ENCODE data around the gene COL5A3. TPM values are rescaled to one million over a fixed set of nuclear protein-coding genes. Genes with fewer than 3 reads are reported as not detected.

The COL5A3 gene
- total RNA-seq, 2 experiments from 2014 or later = 4.4 to 5.2 TPM

GRCh38 chr19:9911524-9912185, 98.6 kb downstream of the COL5A3 start:
- TF ChIP-seq CTCF (IDR thresholded peaks at IDR 0.05) = no peak
- DNase-seq (no peak), ATAC-seq (ENCODE audit: poor library complexity) (no peak)
- intact Hi-C loops (cut with DNase I, micrococcal nuclease) = loop anchor here (5.0 to 10.0 kb wide), 2 partner anchors 707 to 769 kb away; partner anchors contain the start of gene ZNF317 (in 2 of the 2)
- Mint-ChIP-seq H3K27me3 (peaks cover 22% of the 10 kb centered on the region), H3K4me1 (ENCODE audit: low read depth) (peaks cover 7% of the 10 kb centered on the region), H3K9me3 (no peaks in the 10 kb centered on the region), H3K27ac (no peak overlapping the region), H3K4me3 (no peak overlapping the region), H3K36me3 (ENCODE audit: low read depth) (no peaks in the 10 kb centered on the region)
- Histone ChIP-seq H3K9me3 (ENCODE audit: control insufficient read depth in 1 of 2, insufficient read depth in 1 of 2, low read length in 2 of 2) (peaks cover 0 to 10% of the 10 kb centered on the region in 2 experiments), H3K4me1 (ENCODE audit: insufficient read depth, low read length) (peaks cover 17% of the 10 kb centered on the region), H3K27me3 (ENCODE audit: control insufficient read depth in 1 of 2, insufficient read depth in 2 of 2, low read length in 2 of 2) (peaks cover 16 to 25% of the 10 kb centered on the region in 2 experiments), H3K27ac (ENCODE audit: low read depth in 1 of 2, low read length in 2 of 2) (no peak overlapping the region), H3K4me3 (ENCODE audit: low read length) (no peak overlapping the region), H3K36me3 (ENCODE audit: insufficient read depth, low read length) (no peaks in the 10 kb centered on the region)
- POLR2A ChIA-PET = no interaction called here
- CTCF ChIA-PET = no interaction called here

GRCh38 chr19:9910625-9911024, 99.7 kb downstream of the COL5A3 start:
- H3K9me3 ChIP-seq (ENCODE audit: control insufficient read depth in 1 of 2, insufficient read depth in 1 of 2, low read length in 2 of 2) = peaks cover 0 to 10% of the 10 kb centered on the region in 2 experiments
- H3K4me3 ChIP-seq (ENCODE audit: low read length) = no peak overlapping the region
- intact Hi-C loops (cut with DNase I, micrococcal nuclease) = loop anchor here (5.0 to 10.0 kb wide), 2 partner anchors 706 to 768 kb away; partner anchors contain the start of gene ZNF317 (in 2 of the 2)
- ChIA-PET CTCF (interaction anchor here (1.1 kb wide), 1 partner anchor 89 kb away, joined by 3 read pairs; no protein-coding TSS in a partner anchor), POLR2A (no interaction called here)
- DNase-seq (no peak), ATAC-seq (ENCODE audit: poor library complexity) (no peak)
- no peak for TF ChIP-seq CTCF (IDR thresholded peaks at IDR 0.05)
- no peaks in the 10 kb centered on the region for H3K36me3 ChIP-seq (ENCODE audit: insufficient read depth, low read length)
- H3K27ac ChIP-seq (ENCODE audit: low read depth in 1 of 2, low read length in 2 of 2) = no peak overlapping the region
- no peaks in the 10 kb centered on the region for H3K36me3 Mint-ChIP-seq (ENCODE audit: low read depth)
- H3K4me1 Mint-ChIP-seq (ENCODE audit: low read depth) = peaks cover 7% of the 10 kb centered on the region
- H3K27me3 ChIP-seq (ENCODE audit: control insufficient read depth in 1 of 2, insufficient read depth in 2 of 2, low read length in 2 of 2) = peaks cover 16 to 25% of the 10 kb centered on the region in 2 experiments
- peaks cover 15% of the 10 kb centered on the region for H3K27me3 Mint-ChIP-seq
- H3K4me1 ChIP-seq (ENCODE audit: insufficient read depth, low read length) = peaks cover 17% of the 10 kb centered on the region
- H3K27ac Mint-ChIP-seq = no peak overlapping the region
- no peak overlapping the region for H3K4me3 Mint-ChIP-seq
- no peaks in the 10 kb centered on the region for H3K9me3 Mint-ChIP-seq

Small RNAs within 50 kb of the gene (microRNA-seq; reads per million reads assigned to microRNA genes)
- gene MIR5589 (ENCODE audit: borderline microRNAs expressed, borderline replicate concordance) = not detected

Other genes with a start within 250 kb of the COL5A3 start
- 1 to 10 TPM; 7.9 to 8.5 TPM for gene ZNF846, start 241.8 kb downstream of the COL5A3 start, total RNA-seq
- 10 to 100 TPM; 33.4 to 38.4 TPM for gene FBXL12, start 191.4 kb downstream of the COL5A3 start, total RNA-seq
- 100 to 1,000 TPM; 163 to 165 TPM for gene UBL5, start 182.6 kb downstream of the COL5A3 start, total RNA-seq
- gene PIN1, start 175.2 kb downstream of the COL5A3 start, total RNA-seq = 10 to 100 TPM; 33.2 to 35.3 TPM
- gene OLFM2, start 74.0 kb downstream of the COL5A3 start, total RNA-seq = 1 to 10 TPM; 4.1 to 4.8 TPM
- not detected for gene RDH8, start 3.0 kb upstream of the COL5A3 start, total RNA-seq
- gene SHFL, start 75.8 kb upstream of the COL5A3 start, total RNA-seq = 10 to 100 TPM; 58.5 to 61.7 TPM
- gene ANGPTL6, start 92.2 kb upstream of the COL5A3 start, total RNA-seq = under 1 TPM; 0.61 to 0.63 TPM
- gene PPAN, start 95.9 kb upstream of the COL5A3 start, total RNA-seq = 100 to 1,000 TPM; 119 to 127 TPM
- 10 to 100 TPM; 88.5 to 93.9 TPM for gene P2RY11, start 101.2 kb upstream of the COL5A3 start, total RNA-seq
- 100 to 1,000 TPM; 328 to 343 TPM for gene EIF3G, start 109.4 kb upstream of the COL5A3 start, total RNA-seq
- 100 to 1,000 TPM; 159 to 160 TPM for gene DNMT1, start 184.4 kb upstream of the COL5A3 start, total RNA-seq
- gene S1PR2, start 220.8 kb upstream of the COL5A3 start, total RNA-seq = 10 to 100 TPM; 14.6 to 17.2 TPM
- 10 to 100 TPM; 44.6 to 47.3 TPM for gene MRPL4, start 241.7 kb upstream of the COL5A3 start, total RNA-seq

All from CD4-positive, alpha-beta T cell (primary cell).